SK-N-SH treated with all-trans-retinoic acid at 6 μM for 48 hours (cell line): ENCODE results near the gene LPCAT3.

ENCODE experiments used
- ARNTL ChIP-seq: fragments of 450-650 bp; formaldehyde crosslinking; IDR thresholded peaks from 2 replicates; pipeline ENCODE4 v1.5.0; 2020; ENCODE audit warnings: low read depth, mild to moderate bottlenecking, moderate library complexity, borderline replicate concordance
- ZFP3 ChIP-seq: fragments of 250-450 bp; sonication (Bioruptor Pico); IDR thresholded peaks from 2 replicates; pipeline ENCODE4 v1.5.0; 2020; ENCODE audit warnings: mild to moderate bottlenecking, moderate library complexity
- ZNF70 ChIP-seq: fragments of 450-650 bp; formaldehyde crosslinking; IDR thresholded peaks from 2 replicates; pipeline ENCODE4 v1.5.0; 2020; ENCODE audit warnings: mild to moderate bottlenecking, moderate library complexity

DNA sequence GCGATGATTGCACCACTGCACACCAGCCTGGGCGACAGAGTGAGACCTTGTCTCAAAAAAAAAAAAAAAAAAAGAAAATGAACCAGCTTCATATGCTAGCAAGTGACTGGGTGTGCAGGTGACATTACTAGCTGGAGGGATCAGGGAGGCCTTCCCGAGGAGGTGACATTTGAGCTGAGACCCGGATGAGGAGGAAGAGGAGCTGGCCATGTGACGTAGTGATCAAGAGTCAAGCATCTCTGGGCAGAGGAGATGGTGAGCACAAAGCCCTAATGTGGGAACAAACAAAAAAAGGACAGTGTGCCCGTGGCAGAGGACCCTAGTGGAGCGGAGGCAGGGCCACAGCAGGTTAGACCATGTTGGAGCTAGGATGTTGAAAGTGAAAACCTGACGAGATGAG, 70.7 kb downstream of the LPCAT3 start:
- TF ChIP-seq ZFP3 (CRISPR knock-in tag) (no peak), ZNF70 (CRISPR knock-in tag) (no peak), ARNTL (CRISPR knock-in tag) (no peak)
